ENCODE results near the gene DOP1B. TPM values are rescaled to one million over a fixed set of nuclear protein-coding genes. Genes with fewer than 3 reads are reported as not detected.
"Not testable (repeated sequence)": the region's sequence is repeated elsewhere in the genome, so short reads cannot be mapped to it uniquely, and the experiment has no call there.

DOP1B gene
- total and polyA plus RNA-seq, 2 of the 4 experiments (the other 2 are of a cell fraction) = 8.8 to 13.0 TPM

GRCh38 chr21:36199575-36199974, 43.0 kb downstream of the DOP1B start:
- H2AFZ ChIP-seq (replicated peaks; ENCODE audit: low read length, poor library complexity); H3K27me3 ChIP-seq (ENCODE audit: control insufficient read depth, insufficient read depth, low read length); DNase-seq; H3K18ac ChIP-seq (ENCODE audit: low read depth, low read length); H2BK15ac ChIP-seq (ENCODE audit: low read depth, low read length); H3K27ac ChIP-seq (ENCODE audit: insufficient read depth, low read length); H3K4me2 ChIP-seq (ENCODE audit: low read depth, low read length); H2BK20ac ChIP-seq (ENCODE audit: low read depth, low read length); BruUV-seq (replicated peaks); H2AK9ac ChIP-seq (replicated peaks; ENCODE audit: low read depth, low read length, poor library complexity); H3K56ac ChIP-seq (ENCODE audit: extremely low read depth, insufficient read depth, low read length); H4K20me1 ChIP-seq (ENCODE audit: insufficient read depth, low read length); H2BK5ac ChIP-seq (ENCODE audit: low read depth, low read length, poor library complexity, severe bottlenecking); H4K8ac ChIP-seq (ENCODE audit: low read depth in 2 of 2, low read length in 2 of 2); H2BK120ac ChIP-seq (ENCODE audit: low read depth, low read length); H3K4ac ChIP-seq (ENCODE audit: low read depth, low read length); H4K91ac ChIP-seq (ENCODE audit: insufficient read depth, low read depth, low read length); POLR2A ChIA-PET (ENCODE audit: unreplicated experiment); H2AK5ac ChIP-seq (ENCODE audit: low read depth, low read length); H3K14ac ChIP-seq (replicated peaks; ENCODE audit: low read depth, low read length); intact Hi-C loops (cut with micrococcal nuclease); H4K5ac ChIP-seq (ENCODE audit: low read depth, low read length); H3K4me3 ChIP-seq (ENCODE audit: insufficient read depth, low read depth, low read length); H3K9ac ChIP-seq (ENCODE audit: low read depth, low read length); H3K9me3 ChIP-seq (ENCODE audit: control insufficient read depth, insufficient read depth, low read length); in situ Hi-C loops (cut with MboI; ENCODE audit: low sequenced_read_pairs); ATAC-seq (ENCODE audit: low read depth); CTCF ChIA-PET; dilution Hi-C loops (cut with HindIII; ENCODE audit: low sequenced_read_pairs, unreplicated experiment); H3K36me3 ChIP-seq (ENCODE audit: control insufficient read depth, insufficient read depth, low read length); H3K23ac ChIP-seq (ENCODE audit: low read depth, low read length): not testable (repeated sequence)
- Histone ChIP-seq H3K79me1 (ENCODE audit: low read depth in 1 of 2, low read length in 2 of 2) (peaks cover 3 to 36% of the 10 kb centered on the region in 2 experiments; a peak in 3 of 4 replicates), H3K9me1 (ENCODE audit: insufficient read depth, low read length) (peaks cover 18% of the 10 kb centered on the region), H3K4me1 (ENCODE audit: control insufficient read depth, insufficient read depth, low read length) (peaks cover 16% of the 10 kb centered on the region)
- WGBS, 2 experiments (ENCODE audit: extremely low coverage in 2 of 2, insufficient read length in 1 of 2) = no CpG with 5 or more reads among the region's 5 CpGs

Measured in IMR-90 (cell line).